Thymus (tissue), 11 donors: ENCODE data around the gene GPR34. TPM values are rescaled to one million over a fixed set of nuclear protein-coding genes. Genes with fewer than 3 reads are reported as not detected.

ENCODE experiments used
- DNase-seq, 9 donors: peaks; one replicate each; pipeline ENCODE4 v3.0.0-alpha.2; 2013; ENCODE audit warnings: low spot score in 9 of 9, low read depth in 6 of 9, missing footprints in 1 of 9
- H3K27ac ChIP-seq, 2 donors: one replicate each; pipeline ENCODE4 v1.5.1; 2013; ENCODE audit warnings: control low read depth in 1 of 2, low read depth in 1 of 2, low read length in 1 of 2, mild to moderate bottlenecking in 1 of 2, moderate library complexity in 1 of 2
- H3K27me3 ChIP-seq, 2 donors: one replicate each; pipeline ENCODE4 v1.5.1; 2013; ENCODE audit warnings: low read length in 1 of 2; ENCODE audit not compliant: control insufficient read depth in 2 of 2, insufficient read depth in 1 of 2
- H3K36me3 ChIP-seq, 2 donors: one replicate each; pipeline ENCODE4 v1.5.1; 2013; ENCODE audit warnings: low read length in 1 of 2, mild to moderate bottlenecking in 1 of 2, moderate library complexity in 1 of 2; ENCODE audit not compliant: control insufficient read depth in 2 of 2, insufficient read depth in 2 of 2
- H3K4me1 ChIP-seq, 2 donors: one replicate each; pipeline ENCODE4 v1.5.1; 2013; ENCODE audit warnings: low read length in 2 of 2; ENCODE audit not compliant: control insufficient read depth in 2 of 2, insufficient read depth in 2 of 2
- H3K4me3 ChIP-seq, 2 donors: one replicate each; pipeline ENCODE4 v1.5.1; 2013; ENCODE audit warnings: low read length in 2 of 2, control low read depth in 1 of 2, mild to moderate bottlenecking in 1 of 2
- H3K9me3 ChIP-seq, 2 donors: one replicate each; pipeline ENCODE4 v1.5.1; 2013; ENCODE audit warnings: low read length in 1 of 2, mild to moderate bottlenecking in 1 of 2; ENCODE audit not compliant: control insufficient read depth in 2 of 2, insufficient read depth in 1 of 2
- WGBS: extraction: QIAGEN DNeasy Blood & Tissue Kit; methylation state at CpG from one replicate; pipeline ENCODE4 v1.1.7; 2013; 5-methylcytosine and 5-hydroxymethylcytosine counted together
- polyA plus RNA-seq: library from polyadenylated mRNA; stranded (reverse); fragments of 200-250 nt; gene quantifications from one replicate; pipeline ENCODE4 v1.2.3, GENCODE V29; 2013
- total RNA-seq: library from RNA; stranded (reverse); fragments of 120-200 nt; gene quantifications from one replicate; pipeline ENCODE4 v1.2.4, GENCODE V29; 2013
- donor health status: healthy.

GPR34 gene
- total and polyA plus RNA-seq, 2 donors, result 6.8 to 11.9 TPM

DNA sequence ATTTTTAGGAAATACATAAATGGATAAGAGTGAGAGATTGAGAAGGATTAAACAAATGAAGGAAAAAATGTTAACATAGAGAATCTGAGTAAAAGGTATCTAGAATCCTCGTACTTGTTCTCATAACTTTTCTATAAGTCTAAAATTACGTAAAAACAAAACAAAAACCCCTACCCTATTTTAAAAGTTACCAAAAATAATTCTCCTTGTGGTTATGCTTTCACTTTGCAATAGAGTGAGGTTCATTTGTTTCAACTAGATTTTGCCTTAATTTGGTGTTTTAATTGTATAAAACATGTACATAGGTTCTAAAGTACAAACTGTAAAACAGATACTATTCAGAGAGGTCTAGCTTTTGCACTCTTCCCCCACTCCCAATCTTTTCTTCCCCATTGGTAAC, 3.8 kb upstream of the GPR34 start:
- H3K4me3 ChIP-seq, result no peak overlapping the region
- H3K27me3 ChIP-seq, result no peaks in the 10 kb centered on the region
- no peak overlapping the region for H3K27ac ChIP-seq
- H3K9me3 ChIP-seq, result no peaks in the 10 kb centered on the region
- no peaks in the 10 kb centered on the region for H3K4me1 ChIP-seq
- no peak for DNase-seq
- H3K36me3 ChIP-seq, result no peaks in the 10 kb centered on the region
- WGBS, result 93% methylated on average over 2 of the region's 2 CpGs

DNA sequence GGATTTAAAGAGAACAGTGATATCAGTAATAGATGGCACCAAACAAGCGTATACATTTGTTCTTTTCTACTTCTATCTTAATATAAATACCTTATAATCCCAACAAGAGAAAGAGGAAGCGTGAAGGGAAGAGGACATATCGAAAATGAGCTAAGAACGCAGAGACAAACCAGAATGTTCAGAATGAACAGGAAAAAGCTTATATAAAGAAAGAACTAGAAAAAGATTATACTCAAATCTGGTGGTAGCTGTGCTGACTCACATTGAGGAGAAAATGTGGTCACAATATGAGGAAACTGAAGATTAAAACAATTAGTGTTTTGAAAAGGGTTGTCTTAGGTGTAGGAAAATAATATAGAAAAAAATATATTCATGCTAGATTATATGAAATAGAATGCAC, 2.0 kb upstream of the GPR34 start:
- Histone ChIP-seq H3K27ac (no peak overlapping the region), H3K4me1 (no peaks in the 10 kb centered on the region), H3K36me3 (no peaks in the 10 kb centered on the region), H3K27me3 (no peaks in the 10 kb centered on the region), H3K9me3 (no peaks in the 10 kb centered on the region), H3K4me3 (no peak overlapping the region)
- 70% methylated on average over 4 of the region's 4 CpGs for WGBS
- no peak for DNase-seq

DNA sequence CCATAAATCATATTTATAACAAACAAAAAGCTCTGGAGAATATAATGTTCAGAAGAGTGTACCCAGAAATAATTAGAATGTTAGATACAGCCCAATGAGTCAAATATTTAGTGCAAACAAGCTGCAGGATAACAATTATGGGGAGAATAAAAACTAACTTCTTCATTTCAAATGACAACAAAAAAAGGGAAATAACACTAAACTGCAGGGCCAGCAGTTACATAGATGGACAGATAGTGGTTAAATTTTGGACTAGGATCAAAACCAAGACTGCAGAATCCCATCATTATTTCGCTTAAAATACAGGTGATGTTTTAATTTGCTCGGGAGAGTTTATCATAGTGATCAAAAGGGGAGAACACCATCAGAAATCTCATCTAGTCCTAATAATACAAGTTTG, 617 bp upstream of the GPR34 start:
- H3K27ac ChIP-seq, result no peak overlapping the region
- H3K4me1 ChIP-seq, result no peaks in the 10 kb centered on the region
- H3K4me3 ChIP-seq, result no peak overlapping the region
- 21% methylated on average over 2 of the region's 2 CpGs for WGBS
- no peak for DNase-seq
- no peaks in the 10 kb centered on the region for H3K36me3 ChIP-seq
- H3K9me3 ChIP-seq, result no peaks in the 10 kb centered on the region
- no peaks in the 10 kb centered on the region for H3K27me3 ChIP-seq

DNA sequence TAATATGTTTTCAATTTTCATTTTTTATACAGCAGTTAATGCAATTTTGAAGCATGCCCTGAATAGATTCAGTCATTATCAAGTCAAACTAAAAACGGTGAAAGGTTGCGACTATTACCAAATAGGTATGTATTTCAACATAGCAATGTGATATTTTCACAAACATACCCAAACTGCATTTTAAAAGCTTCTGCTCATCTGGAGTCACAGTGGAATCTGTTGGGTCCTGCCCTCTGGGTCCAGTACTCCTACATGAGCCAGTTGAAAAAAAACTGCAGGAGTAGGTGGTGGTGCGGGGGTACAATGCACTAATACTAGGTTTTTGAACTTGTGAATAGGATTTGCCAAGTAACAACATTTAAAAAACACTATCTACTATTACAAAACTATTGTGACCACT, 938 bp downstream of the GPR34 start:
- no peak overlapping the region for H3K4me3 ChIP-seq
- H3K4me1 ChIP-seq, result no peaks in the 10 kb centered on the region
- 90% methylated on average over 3 of the region's 3 CpGs for WGBS
- H3K36me3 ChIP-seq, result no peaks in the 10 kb centered on the region
- H3K27ac ChIP-seq, result no peak overlapping the region
- no peak for DNase-seq
- no peaks in the 10 kb centered on the region for H3K9me3 ChIP-seq
- H3K27me3 ChIP-seq, result no peaks in the 10 kb centered on the region

DNA sequence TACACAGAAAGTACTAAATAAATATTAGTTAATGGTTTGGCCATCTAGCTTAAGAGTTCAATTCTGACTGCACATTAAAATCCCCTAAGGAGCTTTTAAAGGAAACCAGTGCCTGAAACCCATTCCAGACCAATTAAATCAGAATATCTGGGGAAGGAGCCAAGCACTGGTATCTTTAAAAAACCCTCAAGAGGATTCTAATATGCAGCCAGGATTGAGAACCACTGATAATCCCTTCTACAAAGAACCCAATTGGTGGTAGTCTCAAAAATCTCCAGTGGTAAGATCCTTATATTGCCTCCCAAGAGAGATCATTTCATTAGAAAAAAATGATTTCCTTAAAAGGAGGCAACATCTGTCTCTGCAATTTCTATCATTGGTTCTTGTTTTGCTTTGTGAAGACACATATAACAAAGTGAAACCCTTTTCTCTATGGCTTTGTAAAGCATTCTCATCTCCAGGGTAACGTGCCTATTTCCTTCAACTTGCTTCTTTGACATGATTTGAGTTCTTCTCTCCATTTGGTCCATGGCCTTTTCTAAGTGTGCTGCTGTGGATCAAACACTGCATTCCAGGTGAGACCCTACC, 3.5 kb downstream of the GPR34 start:
- peak in 1 of 9 donors; percentile 24 for DNase-seq
- WGBS, result 62% methylated on average over 1 of the region's 1 CpG
- H3K27ac ChIP-seq, result no peak overlapping the region
- H3K36me3 ChIP-seq, result no peaks in the 10 kb centered on the region
- no peaks in the 10 kb centered on the region for H3K4me1 ChIP-seq
- no peaks in the 10 kb centered on the region for H3K9me3 ChIP-seq
- no peak overlapping the region for H3K4me3 ChIP-seq
- no peaks in the 10 kb centered on the region for H3K27me3 ChIP-seq

DNA sequence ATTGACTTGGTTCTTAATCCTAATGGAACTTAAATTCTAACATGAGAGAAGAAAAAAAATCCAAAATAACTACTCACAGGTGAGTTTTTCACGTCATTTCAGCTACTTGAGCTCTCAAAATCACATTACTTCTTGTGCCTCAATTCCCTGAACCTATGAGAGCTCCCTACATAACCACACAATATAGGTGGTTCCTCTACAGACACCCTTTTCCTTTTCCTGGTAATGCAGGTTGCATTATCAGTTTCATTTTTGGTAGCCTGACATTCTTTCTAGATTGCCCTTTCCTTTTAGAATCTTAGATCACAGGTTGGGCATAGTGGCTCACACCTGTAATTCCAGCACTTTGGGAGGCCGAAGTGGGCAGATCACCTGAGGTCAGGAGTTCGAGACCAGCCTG, 4.3 kb downstream of the GPR34 start:
- H3K4me1 ChIP-seq, result no peaks in the 10 kb centered on the region
- no peak overlapping the region for H3K27ac ChIP-seq
- H3K9me3 ChIP-seq, result no peaks in the 10 kb centered on the region
- WGBS, result 83% methylated on average over 3 of the region's 3 CpGs
- no peaks in the 10 kb centered on the region for H3K36me3 ChIP-seq
- no peak overlapping the region for H3K4me3 ChIP-seq
- H3K27me3 ChIP-seq, result no peaks in the 10 kb centered on the region
- no peak for DNase-seq

DNA sequence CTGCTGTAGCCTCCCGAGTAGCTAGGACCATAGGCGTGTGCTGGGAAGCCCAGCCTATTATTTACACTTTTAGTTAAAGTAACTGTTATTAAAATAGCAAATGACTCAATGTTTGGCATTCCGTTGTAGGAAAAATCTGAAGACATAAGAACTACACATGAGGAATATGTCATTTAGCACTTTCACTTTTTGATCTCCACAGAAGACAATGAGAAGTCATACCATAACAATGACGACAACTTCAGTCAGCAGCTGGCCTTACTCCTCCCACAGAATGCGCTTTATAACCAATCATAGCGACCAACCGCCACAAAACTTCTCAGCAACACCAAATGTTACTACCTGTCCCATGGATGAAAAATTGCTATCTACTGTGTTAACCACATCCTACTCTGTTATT, 6.7 kb downstream of the GPR34 start:
- Histone ChIP-seq H3K27ac (no peak overlapping the region), H3K9me3 (no peaks in the 10 kb centered on the region), H3K4me3 (no peak overlapping the region), H3K4me1 (no peaks in the 10 kb centered on the region), H3K36me3 (no peaks in the 10 kb centered on the region), H3K27me3 (no peaks in the 10 kb centered on the region)
- DNase-seq, result no peak
- WGBS, result 96% methylated on average over 7 of the region's 7 CpGs

DNA sequence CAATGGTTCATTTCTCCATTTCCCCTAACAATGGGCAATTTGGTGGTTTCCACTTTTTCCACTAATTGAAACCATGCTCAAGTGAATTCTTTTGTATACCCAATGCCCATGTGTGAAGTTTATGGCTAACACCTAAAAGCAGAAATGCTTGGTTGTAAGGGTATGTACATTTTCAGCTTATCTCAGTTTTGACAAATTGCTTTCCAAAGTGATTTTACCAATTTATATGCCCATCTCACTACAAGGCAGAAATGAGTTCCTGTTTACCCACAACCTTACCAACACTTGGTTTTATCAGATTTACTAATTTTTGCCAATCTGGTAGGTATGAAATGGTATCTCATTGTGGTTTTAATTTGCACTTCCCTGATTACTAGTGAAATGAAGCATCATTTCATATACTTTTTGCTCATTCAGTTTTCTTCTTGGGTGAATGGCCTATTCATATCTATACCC, 14.8 kb downstream of the GPR34 start:
- Histone ChIP-seq H3K27ac (no peak overlapping the region), H3K4me3 (no peak overlapping the region), H3K36me3 (no peaks in the 10 kb centered on the region), H3K9me3 (no peaks in the 10 kb centered on the region), H3K4me1 (peaks cover 0 to 12% of the 10 kb centered on the region in 2 donors), H3K27me3 (no peaks in the 10 kb centered on the region)
- DNase-seq, result no peak

DNA sequence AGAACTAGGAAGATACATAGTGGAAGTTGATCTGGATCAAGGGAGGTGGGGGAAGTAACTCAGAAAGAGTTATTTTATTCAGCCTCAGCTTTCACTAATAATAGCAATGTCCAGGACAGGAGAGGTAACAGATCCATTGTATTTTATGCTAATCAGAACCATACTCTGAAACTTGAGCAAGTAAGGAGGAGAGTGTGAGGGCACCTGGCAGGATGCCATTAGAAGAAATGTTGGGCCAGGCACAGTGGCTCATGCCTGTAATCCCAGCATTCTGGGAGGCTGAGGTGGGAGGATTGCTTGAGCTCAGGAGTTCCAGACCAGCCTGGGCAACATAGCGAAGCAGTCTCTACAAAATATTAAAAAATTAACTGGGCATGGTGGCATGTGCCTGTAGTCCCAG, 16.3 kb downstream of the GPR34 start:
- no peak for DNase-seq
- Histone ChIP-seq H3K27ac (peak overlapping the region in 1 of 2 donors; percentile 13), H3K9me3 (no peaks in the 10 kb centered on the region), H3K27me3 (no peaks in the 10 kb centered on the region), H3K4me1 (peaks cover 0 to 12% of the 10 kb centered on the region in 2 donors), H3K4me3 (no peak overlapping the region), H3K36me3 (no peaks in the 10 kb centered on the region)
- WGBS, result 100% methylated on average over 1 of the region's 1 CpG
